Bronchial epithelial cell (primary cell): ENCODE data around the gene GLS. TPM values are rescaled to one million over a fixed set of nuclear protein-coding genes. Genes with fewer than 3 reads are reported as not detected.

ENCODE experiments used
- DNase-seq: peaks from one replicate; pipeline ENCODE4 v3.0.0-alpha.2; 2010; ENCODE audit warnings: low read depth
- FAIRE-seq: peaks from 2 replicates; lab custom pipeline; 2011; peaks lifted over from hg19 to GRCh38; lab: Jason Lieb, UNC
- H3K27me3 ChIP-seq: 2 replicates; pipeline ENCODE4 v1.5.1; 2011; ENCODE audit warnings: low read length; ENCODE audit not compliant: control insufficient read depth, insufficient read depth
- H3K36me3 ChIP-seq: 2 replicates; pipeline ENCODE4 v1.5.1; 2011; ENCODE audit warnings: low read length; ENCODE audit not compliant: control insufficient read depth, insufficient read depth
- H3K4me3 ChIP-seq: 2 replicates; pipeline ENCODE4 v1.5.1; 2011; ENCODE audit warnings: mild to moderate bottlenecking, low read depth, low read length, control low read depth
- CTCF ChIP-seq: IDR thresholded peaks from 2 replicates; pipeline ENCODE4 v1.5.1; 2011; ENCODE audit warnings: mild to moderate bottlenecking, moderate library complexity, low read length, control low read depth, inconsistent platforms; ENCODE audit not compliant: insufficient read depth, severe bottlenecking
- total RNA-seq: library from RNA; depleted of rRNA; stranded (reverse); fragments of >200 nt; gene quantifications from 2 replicates; pipeline ENCODE4 v1.2.1, GENCODE V29; 2014

GLS gene
- total RNA-seq, 1 donor from 2014 or later = 103 TPM

GRCh38 chr2:190963088-190963487, 82.5 kb downstream of the GLS start:
- H3K4me3 ChIP-seq = no peak overlapping the region
- FAIRE-seq = no peak
- peaks cover 6% of the 10 kb centered on the region for H3K36me3 ChIP-seq
- DNase-seq = no peak
- TF ChIP-seq CTCF = no peak
- no peaks in the 10 kb centered on the region for H3K27me3 ChIP-seq

- FAIRE-seq (no peak), DNase-seq (no peak)
- H3K4me3 ChIP-seq = no peak overlapping the region
- TF ChIP-seq CTCF = no peak
- peaks cover 6% of the 10 kb centered on the region for H3K36me3 ChIP-seq
- no peaks in the 10 kb centered on the region for H3K27me3 ChIP-seq
Measured at GRCh38 chr2:190964170-190964795, 83.7 kb downstream of the GLS start.

GRCh38 chr2:190965580-190966222, 85.1 kb downstream of the GLS start:
- Histone ChIP-seq H3K4me3 (no peak overlapping the region), H3K36me3 (peaks cover 7% of the 10 kb centered on the region), H3K27me3 (no peaks in the 10 kb centered on the region)
- FAIRE-seq = no peak
- no peak for DNase-seq
- TF ChIP-seq CTCF = no peak

GRCh38 chr2:190968522-190968921, 87.9 kb downstream of the GLS start:
- Histone ChIP-seq H3K36me3 (peaks cover 13% of the 10 kb centered on the region), H3K4me3 (no peak overlapping the region), H3K27me3 (no peaks in the 10 kb centered on the region)
- TF ChIP-seq CTCF = no peak
- no peak for FAIRE-seq
- no peak for DNase-seq

- H3K27me3 ChIP-seq = no peaks in the 10 kb centered on the region
Measured at GRCh38 chr2:190970160-190970559, 89.5 kb downstream of the GLS start.

More at GRCh38 chr2:190970160-190970559, 89.5 kb downstream of the GLS start:
- DNase-seq (no peak), FAIRE-seq (no peak)
- Histone ChIP-seq H3K4me3 (no peak overlapping the region), H3K36me3 (peaks cover 18% of the 10 kb centered on the region)
- TF ChIP-seq CTCF = no peak
